Measurements from ENCODE around the gene PIH1D1. TPM values are rescaled to one million over a fixed set of nuclear protein-coding genes. Genes with fewer than 3 reads are reported as not detected.

Gene PIH1D1
- total RNA-seq, 4 donors from 2014 or later, result 67.2 to 82.4 (median 72.5) TPM

- H3K27me3 ChIP-seq, result peaks cover 47% of the 10 kb centered on the region
- peaks cover 0 to 25% of the 10 kb centered on the region in 2 donors for H3K36me3 ChIP-seq
- WGBS, 2 donors (ENCODE audit: low coverage in 1 of 2), result 2% methylated on average over 12 to 24 of the region's 47 CpGs
- TF ChIP-seq EP300 (IDR thresholded peaks at IDR 0.05) (no peak), CTCF (IDR thresholded peaks at IDR 0.05) (peak in 3 of 4 experiments; percentile 77 to 81 (median 79))
- H3K4me1 ChIP-seq, result peaks cover 0 to 42% (median 9%) of the 10 kb centered on the region in 3 donors
- ATAC-seq, result peak; percentile 88
- peak overlapping the region; percentile 31 to 67 for H3K4me3 ChIP-seq
- peak overlapping the region in 3 of 4 donors; percentile 77 to 82 (median 82) for H3K27ac ChIP-seq
- no peaks in the 10 kb centered on the region for H3K9me3 ChIP-seq
Measured at GRCh38 chr19:49443366-49444099, 8.1 kb downstream of the PIH1D1 start.

- peak overlapping the region; percentile 31 to 67 for H3K4me3 ChIP-seq
- no peaks in the 10 kb centered on the region for H3K9me3 ChIP-seq
- H3K4me1 ChIP-seq, result peaks cover 0 to 35% (median 8%) of the 10 kb centered on the region in 3 donors
- peak; percentile 79 for ATAC-seq
- no peak for TF ChIP-seq POLR2AphosphoS5 (IDR thresholded peaks at IDR 0.05)
- no peak for TF ChIP-seq CTCF (IDR thresholded peaks at IDR 0.05)
- no peak for TF ChIP-seq EP300 (IDR thresholded peaks at IDR 0.05)
- WGBS, 2 donors (ENCODE audit: low coverage in 1 of 2), result 6% methylated on average over 12 of the region's 43 CpGs; no CpG with 5 or more reads in 1 of the 2 donors
- H3K36me3 ChIP-seq, result peaks cover 0 to 18% of the 10 kb centered on the region in 2 donors
- H3K27ac ChIP-seq, result peak overlapping the region in 3 of 4 donors; percentile 77 to 82 (median 82)
- H3K27me3 ChIP-seq, result peaks cover 54% of the 10 kb centered on the region
Measured at GRCh38 chr19:49442771-49443365, 8.7 kb downstream of the PIH1D1 start.

GRCh38 chr19:49442354-49442753, 9.3 kb downstream of the PIH1D1 start:
- no peak for TF ChIP-seq EP300 (IDR thresholded peaks at IDR 0.05)
- TF ChIP-seq CTCF (IDR thresholded peaks at IDR 0.05), result no peak
- no peak for TF ChIP-seq POLR2AphosphoS5 (IDR thresholded peaks at IDR 0.05)
- TF ChIP-seq POLR2A (IDR thresholded peaks at IDR 0.05), result no peak
- Histone ChIP-seq H3K4me1 (peaks cover 0 to 31% (median 5%) of the 10 kb centered on the region in 3 donors), H3K27me3 (peaks cover 59% of the 10 kb centered on the region), H3K27ac (peak overlapping the region in 3 of 4 donors; percentile 77 to 82 (median 82)), H3K9me3 (no peaks in the 10 kb centered on the region), H3K4me3 (peak overlapping the region in 1 of 2 donors; percentile 67), H3K36me3 (peaks cover 0 to 13% of the 10 kb centered on the region in 2 donors)
- ATAC-seq, result peak; percentile 27
- WGBS, 2 donors (ENCODE audit: low coverage in 1 of 2), result 5 to 18% methylated on average over 4 to 11 of the region's 11 CpGs

GRCh38 chr19:49441960-49442350, 9.7 kb downstream of the PIH1D1 start:
- ATAC-seq, result no peak
- peaks cover 63% of the 10 kb centered on the region for H3K27me3 ChIP-seq
- H3K36me3 ChIP-seq, result peaks cover 0 to 9% of the 10 kb centered on the region in 2 donors
- peaks cover 0 to 31% (median 5%) of the 10 kb centered on the region in 3 donors for H3K4me1 ChIP-seq
- H3K4me3 ChIP-seq, result peak overlapping the region in 1 of 2 donors; percentile 67
- H3K27ac ChIP-seq, result peak overlapping the region in 3 of 4 donors; percentile 77 to 82 (median 82)
- H3K9me3 ChIP-seq, result no peaks in the 10 kb centered on the region
- TF ChIP-seq EP300 (IDR thresholded peaks at IDR 0.05) (no peak), CTCF (IDR thresholded peaks at IDR 0.05) (no peak), POLR2A (IDR thresholded peaks at IDR 0.05) (no peak), POLR2AphosphoS5 (IDR thresholded peaks at IDR 0.05) (no peak)
- WGBS, 2 donors (ENCODE audit: low coverage in 1 of 2), result 12 to 16% methylated on average over 10 to 14 of the region's 14 CpGs
